ENCODE measurements around the gene PCBP3. TPM values are rescaled to one million over a fixed set of nuclear protein-coding genes. Genes with fewer than 3 reads are reported as not detected.
A peak's percentile ranks its signal among the peaks of the same experiment; 100 is the strongest.
"Not testable (repeated sequence)": the region's sequence is repeated elsewhere in the genome, so short reads cannot be mapped to it uniquely, and the experiment has no call there.

Gene PCBP3
- total and polyA plus RNA-seq, 5 experiments from 2014 or later: 0.47 to 2.3 (median 0.95) TPM; not detected in 1

GRCh38 chr21:45604681-45605080, 38.8 kb upstream of the PCBP3 start:
- Mint-ChIP-seq H3K36me3 (peaks cover 0 to 17% (median 16%) of the 10 kb centered on the region in 3 donors), H3K9me3 (peaks cover 10 to 28% (median 21%) of the 10 kb centered on the region in 9 donors), H3K4me1 (peaks cover 6 to 12% (median 7%) of the 10 kb centered on the region in 4 donors)
- H3K27me3 Mint-ChIP-seq, H3K27ac Mint-ChIP-seq, H3K4me3 Mint-ChIP-seq, POLR2A ChIA-PET, ATAC-seq, DNase-seq: not testable (repeated sequence)

DNA sequence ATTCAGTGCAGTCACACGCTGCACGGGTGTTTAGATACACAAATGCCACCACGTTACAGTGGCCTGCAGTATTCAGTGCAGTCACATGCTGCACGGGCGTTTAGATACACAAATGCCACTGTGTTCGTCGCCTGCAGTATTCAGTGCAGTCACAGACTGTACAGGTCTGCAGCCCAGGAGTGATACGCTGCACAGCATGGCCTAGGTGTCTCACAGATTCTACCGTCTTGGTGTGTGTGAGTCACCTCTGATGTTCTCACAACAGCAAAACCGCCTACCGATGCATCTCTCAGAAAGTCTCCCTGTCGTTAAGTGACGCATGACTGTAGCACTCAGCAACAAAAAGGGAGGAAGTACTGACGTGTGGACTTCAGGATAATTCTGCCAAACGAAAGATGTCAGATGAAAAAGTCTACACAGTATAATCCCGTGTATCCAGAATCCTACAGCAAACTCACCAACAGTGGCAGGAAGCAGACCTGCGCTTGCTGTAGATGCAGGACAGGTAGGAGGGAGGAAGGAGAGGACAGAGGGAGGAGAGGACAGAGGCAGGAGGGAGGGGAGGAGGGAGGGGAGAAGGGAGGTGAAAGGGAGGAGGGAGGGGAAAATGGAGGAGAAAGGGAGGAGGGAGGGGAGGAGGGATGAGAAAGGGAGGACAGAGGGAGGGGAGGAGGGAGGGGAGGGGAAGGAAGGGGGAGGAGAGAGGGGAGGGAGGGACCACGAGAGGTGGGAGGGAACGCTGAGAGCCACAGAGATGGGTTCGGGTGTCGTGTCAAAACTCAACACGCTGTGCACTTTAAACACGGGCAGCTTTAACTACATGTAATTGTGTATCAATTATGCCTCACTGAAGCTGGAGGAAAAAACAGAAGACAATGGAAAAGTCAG, 36.3 kb upstream of the PCBP3 start:
- peak in 2 of 10 donors; percentile 23 to 30 for DNase-seq
- H3K4me3 Mint-ChIP-seq: peak overlapping the region in 3 of 10 donors; percentile 31 to 83 (median 76)

GRCh38 chr21:45607909-45608295, 35.6 kb upstream of the PCBP3 start:
- Mint-ChIP-seq H3K27me3 (peaks cover 0 to 4% (median 0%) of the 10 kb centered on the region in 5 donors), H3K27ac (peak overlapping the region in 4 of 10 donors; percentile 25 to 87 (median 86)), H3K4me3 (no peak overlapping the region), H3K36me3 (peaks cover 0 to 20% (median 13%) of the 10 kb centered on the region in 3 donors), H3K9me3 (peaks cover 9 to 19% (median 15%) of the 10 kb centered on the region in 9 donors), H3K4me1 (peaks cover 9 to 14% (median 11%) of the 10 kb centered on the region in 4 donors)
- DNase-seq (no peak), ATAC-seq (no peak)
- POLR2A ChIA-PET: no interaction called here

More for the DNA sequence above, 36.3 kb upstream of the PCBP3 start:
- Mint-ChIP-seq H3K36me3 (peaks cover 0 to 23% (median 15%) of the 10 kb centered on the region in 3 donors), H3K27ac (peak overlapping the region in 8 of 10 donors; percentile 31 to 91 (median 84)), H3K9me3 (peaks cover 10 to 25% (median 21%) of the 10 kb centered on the region in 9 donors), H3K4me1 (peaks cover 9 to 14% (median 11%) of the 10 kb centered on the region in 4 donors), H3K27me3 (peaks cover 0 to 4% (median 0%) of the 10 kb centered on the region in 5 donors)
- ATAC-seq: peak; percentile 74 to 77
- POLR2A ChIA-PET: no interaction called here

DNA sequence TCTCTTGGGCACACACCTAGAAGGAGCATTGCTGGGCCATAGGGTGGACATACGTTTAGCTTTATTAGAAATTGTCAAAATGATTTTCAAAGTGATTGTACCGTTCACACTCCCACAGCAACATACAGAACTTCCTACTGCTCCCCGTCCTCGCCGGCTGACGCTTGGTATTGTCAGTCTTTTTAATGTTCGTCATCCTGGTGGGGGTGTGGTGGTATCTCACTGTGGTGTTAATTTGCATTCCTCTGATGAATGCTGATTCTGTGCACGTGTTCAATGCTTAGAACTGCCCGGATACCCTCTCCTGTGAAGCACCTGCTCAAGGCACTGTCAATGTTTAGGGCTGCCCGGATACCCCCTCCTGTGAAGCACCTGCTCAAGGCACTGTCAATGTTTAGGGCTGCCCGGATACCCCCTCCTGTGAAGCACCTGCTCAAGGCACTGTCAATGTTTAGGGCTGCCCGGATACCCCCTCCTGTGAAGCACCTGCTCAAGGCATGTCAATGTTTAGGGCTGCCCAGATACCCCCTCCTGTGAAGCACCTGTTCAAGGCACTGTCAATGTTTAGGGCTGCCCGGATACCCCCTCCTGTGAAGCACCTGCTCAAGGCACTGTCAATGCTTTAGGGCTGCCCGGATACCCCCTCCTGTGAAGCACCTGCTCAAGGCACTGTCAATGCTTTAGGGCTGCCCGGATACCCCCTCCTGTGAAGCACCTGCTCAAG, 34.6 kb upstream of the PCBP3 start:
- DNase-seq (peak in 5 of 10 donors; percentile 30 to 61 (median 53)), ATAC-seq (peak; percentile 63 to 87)
- Mint-ChIP-seq H3K4me1 (peaks cover 13 to 20% (median 15%) of the 10 kb centered on the region in 4 donors), H3K27ac (peak overlapping the region in 6 of 10 donors; percentile 50 to 87 (median 75)), H3K4me3 (peak overlapping the region in 4 of 10 donors; percentile 12 to 20 (median 16)), H3K36me3 (peaks cover 0 to 10% (median 4%) of the 10 kb centered on the region in 3 donors)
- POLR2A ChIA-PET, H3K9me3 Mint-ChIP-seq, H3K27me3 Mint-ChIP-seq: not testable (repeated sequence)

GRCh38 chr21:45609616-45610015, 33.9 kb upstream of the PCBP3 start:
- H3K9me3 Mint-ChIP-seq, POLR2A ChIA-PET, DNase-seq, ATAC-seq, H3K36me3 Mint-ChIP-seq, H3K27me3 Mint-ChIP-seq, H3K4me3 Mint-ChIP-seq: not testable (repeated sequence)
- Mint-ChIP-seq H3K27ac (peak overlapping the region in 3 of 10 donors; percentile 42 to 61 (median 44)), H3K4me1 (peaks cover 14 to 22% (median 16%) of the 10 kb centered on the region in 4 donors)

GRCh38 chr21:45611296-45611695, 32.2 kb upstream of the PCBP3 start:
- Mint-ChIP-seq H3K36me3 (peaks cover 0 to 5% (median 0%) of the 10 kb centered on the region in 3 donors), H3K4me3 (peak overlapping the region in 1 of 10 donors; percentile 4), H3K27ac (peak overlapping the region in 3 of 10 donors; percentile 63 to 93 (median 68)), H3K9me3 (no peaks in the 10 kb centered on the region), H3K27me3 (peaks cover 0 to 4% (median 0%) of the 10 kb centered on the region in 5 donors), H3K4me1 (peaks cover 26 to 39% (median 33%) of the 10 kb centered on the region in 4 donors)
- DNase-seq (no peak), ATAC-seq (no peak)
- POLR2A ChIA-PET: no interaction called here

GRCh38 chr21:45611939-45612664, 31.4 kb upstream of the PCBP3 start:
- H3K9me3 Mint-ChIP-seq: no peaks in the 10 kb centered on the region
- POLR2A ChIA-PET: no interaction called here
- no peak for DNase-seq
- H3K4me3 Mint-ChIP-seq: peak overlapping the region in 1 of 10 donors; percentile 64
- H3K27ac Mint-ChIP-seq: peak overlapping the region in 7 of 10 donors; percentile 63 to 93 (median 70)
- peaks cover 0 to 4% (median 0%) of the 10 kb centered on the region in 5 donors for H3K27me3 Mint-ChIP-seq
- peaks cover 0 to 5% (median 0%) of the 10 kb centered on the region in 3 donors for H3K36me3 Mint-ChIP-seq
- H3K4me1 Mint-ChIP-seq: peaks cover 26 to 47% (median 36%) of the 10 kb centered on the region in 4 donors
- ATAC-seq: no peak

DNA sequence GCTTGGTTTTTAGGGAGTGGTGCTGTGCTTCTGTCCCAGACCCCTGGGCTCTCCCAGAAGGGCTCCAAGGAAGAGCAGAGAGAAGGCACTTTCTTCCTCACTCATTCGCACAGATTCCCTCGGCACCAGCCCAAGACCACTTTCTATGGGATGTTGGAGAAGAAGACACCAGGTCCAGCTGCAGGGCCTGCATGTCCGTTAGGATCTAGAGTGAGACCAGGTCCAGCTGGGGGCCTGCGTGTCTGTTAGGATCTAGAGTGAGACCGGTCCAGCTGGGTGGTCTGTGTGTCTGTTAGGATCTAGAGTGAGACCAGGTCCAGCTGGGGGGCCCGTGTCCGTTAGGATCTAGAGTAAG, 30.9 kb upstream of the PCBP3 start:
- H3K4me3 Mint-ChIP-seq: peak overlapping the region in 1 of 10 donors; percentile 64
- H3K9me3 Mint-ChIP-seq, H3K27me3 Mint-ChIP-seq, DNase-seq, ATAC-seq, H3K36me3 Mint-ChIP-seq, POLR2A ChIA-PET: not testable (repeated sequence)
- H3K4me1 Mint-ChIP-seq: peaks cover 26 to 53% (median 38%) of the 10 kb centered on the region in 4 donors
- H3K27ac Mint-ChIP-seq: peak overlapping the region in 6 of 10 donors; percentile 3 to 93 (median 70)

- no peaks in the 10 kb centered on the region for H3K9me3 Mint-ChIP-seq
- no peak for DNase-seq
- POLR2A ChIA-PET: no interaction called here
These were observed 30.1 kb upstream of the PCBP3 start for GRCh38 chr21:45613396-45613795.

DNA sequence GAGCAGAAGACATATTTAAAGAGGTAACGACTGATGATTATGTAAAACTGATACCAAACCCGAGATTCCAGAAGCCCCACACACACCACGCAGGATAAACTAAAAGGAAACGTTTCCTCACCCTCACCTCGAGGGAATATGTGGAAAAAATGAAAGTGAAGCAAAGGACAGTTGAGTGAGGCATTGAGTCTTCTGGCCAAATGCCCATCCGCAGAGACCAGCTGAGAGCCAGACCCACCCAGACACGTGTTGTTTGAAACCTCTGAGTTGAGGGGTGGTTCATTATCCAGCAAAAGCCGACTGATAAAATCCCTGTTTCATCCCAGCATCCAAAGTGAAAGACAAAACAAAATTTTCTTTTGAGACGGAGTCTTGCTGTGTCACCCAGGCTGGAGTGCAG, 29.6 kb upstream of the PCBP3 start:
- POLR2A ChIA-PET: no interaction called here
- peaks cover 0 to 4% (median 0%) of the 10 kb centered on the region in 5 donors for H3K27me3 Mint-ChIP-seq
- H3K9me3 Mint-ChIP-seq: no peaks in the 10 kb centered on the region
- no peak for DNase-seq
- peak overlapping the region in 9 of 10 donors; percentile 9 to 71 (median 35) for H3K4me3 Mint-ChIP-seq
- no peak for ATAC-seq
- peaks cover 0 to 5% (median 0%) of the 10 kb centered on the region in 3 donors for H3K36me3 Mint-ChIP-seq
- H3K4me1 Mint-ChIP-seq: peaks cover 21 to 48% (median 39%) of the 10 kb centered on the region in 4 donors
- H3K27ac Mint-ChIP-seq: peak overlapping the region in 9 of 10 donors; percentile 40 to 97 (median 88)

More at GRCh38 chr21:45613396-45613795, 30.1 kb upstream of the PCBP3 start:
- peaks cover 26 to 53% (median 43%) of the 10 kb centered on the region in 4 donors for H3K4me1 Mint-ChIP-seq
- no peak for ATAC-seq
- peak overlapping the region in 9 of 10 donors; percentile 40 to 97 (median 88) for H3K27ac Mint-ChIP-seq
- H3K4me3 Mint-ChIP-seq: peak overlapping the region in 9 of 10 donors; percentile 9 to 71 (median 34)
- peaks cover 0 to 5% (median 0%) of the 10 kb centered on the region in 3 donors for H3K36me3 Mint-ChIP-seq
- peaks cover 0 to 4% (median 0%) of the 10 kb centered on the region in 5 donors for H3K27me3 Mint-ChIP-seq

GRCh38 chr21:45615145-45615711, 28.3 kb upstream of the PCBP3 start:
- peak; percentile 91 to 93 for ATAC-seq
- Mint-ChIP-seq H3K9me3 (no peaks in the 10 kb centered on the region), H3K36me3 (peaks cover 0 to 5% (median 0%) of the 10 kb centered on the region in 3 donors), H3K4me3 (peak overlapping the region; percentile 78 to 90 (median 85)), H3K27me3 (peaks cover 0 to 4% (median 0%) of the 10 kb centered on the region in 5 donors), H3K27ac (peak overlapping the region; percentile 68 to 99 (median 97)), H3K4me1 (peaks cover 18 to 46% (median 39%) of the 10 kb centered on the region in 4 donors)
- peak; percentile 63 to 94 (median 92) for DNase-seq
- POLR2A ChIA-PET: no interaction called here

Measured in naive thymus-derived CD8-positive, alpha-beta T cell (primary cell).